Gastrocnemius medialis (tissue), 4 donors: ENCODE measurements around the gene PTH2. TPM values are rescaled to one million over a fixed set of nuclear protein-coding genes. Genes with fewer than 3 reads are reported as not detected.

Experiments used
- ATAC-seq, 2 donors: fragments of 150-250 bp; one replicate each; pipeline ENCODE4 v1.9.1; 2016
- DNase-seq, 2 donors: peaks; one replicate each; pipeline ENCODE4 v3.0.0-alpha.2; 2019
- H3K27ac ChIP-seq, 4 donors: fragments of 200-600 bp; sonication (generic); 1 replicate in 1 of 4; 2 replicates in 3 of 4; pipeline ENCODE4 v1.5.1; 2016 to 2018; ENCODE audit warnings: mild to moderate bottlenecking in 2 of 4, moderate library complexity in 1 of 4
- H3K27me3 ChIP-seq, 3 donors: fragments of 200-600 bp; sonication (generic) in 2 of 3; 1 replicate in 1 of 3; 2 replicates in 2 of 3; pipeline versions ENCODE4 v1.5.1 to v1.6.0; 2016 to 2019; ENCODE audit warnings: mild to moderate bottlenecking in 1 of 3, moderate library complexity in 1 of 3
- H3K36me3 ChIP-seq, 2 donors: fragments of 200-600 bp; sonication (generic) in 1 of 2; one replicate each; pipeline ENCODE4 v1.5.1; 2017 to 2018
- H3K4me1 ChIP-seq, 2 donors: fragments of 200-600 bp; sonication (generic) in 1 of 2; one replicate each; pipeline ENCODE4 v1.5.1; 2016 to 2017; ENCODE audit warnings: mild to moderate bottlenecking in 2 of 2
- H3K4me3 ChIP-seq, 4 donors: fragments of 200-600 bp; sonication (generic) in 3 of 4; 1 replicate in 1 of 4; 2 replicates in 3 of 4; pipeline ENCODE4 v1.5.1; 2016 to 2019; ENCODE audit warnings: mild to moderate bottlenecking in 2 of 4
- H3K9me3 ChIP-seq, 3 donors: fragments of 200-600 bp; sonication (generic) in 2 of 3; 1 replicate in 1 of 3; 2 replicates in 2 of 3; pipeline ENCODE4 v1.5.1; 2016 to 2019
- POLR2A ChIP-seq, 2 donors: fragments of 450-650 bp; IDR thresholded peaks; one replicate each; pipeline ENCODE4 v1.6.1; 2017; ENCODE audit warnings: antibody characterized with exemption in 2 of 2, mild to moderate bottlenecking in 2 of 2, moderate library complexity in 2 of 2
- in situ Hi-C, 4 donors: fragments of 200-750 bp; cut with MboI; loops; one replicate each; pipeline versions ENCODE4 v1.15.0 to v1.8.0; 2017; ENCODE audit warnings: low sequenced_read_pairs in 4 of 4
- intact Hi-C: fragments of 100-400 bp; cut with DNase I; formaldehyde crosslinking; loops from one replicate; pipeline ENCODE4 v1.15.1; 2023; ENCODE audit warnings: low total_unique reads
- total RNA-seq, 4 donors: library from RNA; depleted of rRNA; stranded (reverse); fragments of >200 nt; gene quantifications; one replicate each; pipeline versions ENCODE4 v1.1.0 to v1.2.3, GENCODE V29; 2016
- TF ChIP-seq, protein P1 (sequence below), 5 experiments: fragments of 450-650 bp in 3 of 5; fragments of 200-600 bp in 2 of 5; sonication (generic) in 2 of 5; IDR thresholded peaks in 4 of 5; conservative IDR thresholded peaks in 1 of 5; 1 replicate in 4 of 5; 2 replicates in 1 of 5; pipeline ENCODE4 v1.5.1; 2016 to 2019; ENCODE audit warnings: antibody characterized with exemption in 5 of 5, mild to moderate bottlenecking in 3 of 5, moderate library complexity in 3 of 5

The PTH2 gene
- total RNA-seq, 4 donors from 2014 or later, result not detected

DNA sequence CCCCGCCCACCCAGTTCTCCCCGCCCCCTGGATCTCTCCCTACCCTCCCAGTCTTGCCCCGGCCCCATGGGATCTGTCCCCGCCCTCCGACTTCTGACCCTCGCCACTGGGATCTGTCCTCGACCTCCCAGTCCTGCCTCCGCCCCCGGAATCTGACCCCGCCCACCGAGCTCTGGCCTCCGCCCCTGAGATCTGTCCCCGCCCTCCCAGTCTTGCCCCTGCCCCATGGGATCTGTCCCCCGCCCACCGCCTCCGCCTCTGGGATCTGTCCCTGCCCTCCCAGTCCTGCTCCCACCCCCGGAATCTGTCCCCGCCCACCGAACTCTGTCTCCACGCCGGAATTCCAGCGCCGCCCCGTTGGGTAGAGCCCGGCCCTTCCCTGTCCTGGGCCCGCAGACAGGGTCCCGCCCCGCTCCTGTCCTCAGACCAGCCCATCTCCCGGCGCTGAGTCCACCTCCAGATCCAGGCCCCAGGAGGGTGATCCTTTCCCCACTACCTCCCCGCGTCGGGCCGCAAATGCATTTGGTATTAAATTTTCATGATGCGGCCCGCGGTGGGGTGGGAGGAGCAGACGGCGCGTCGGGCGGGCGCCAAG is 19.6 kb upstream of the PTH2 start:
- DNase-seq (peak; percentile 88 to 89), ATAC-seq (peak; percentile 45 to 49)
- Histone ChIP-seq H3K4me1 (no peaks in the 10 kb centered on the region), H3K27ac (peak overlapping the region; percentile 73 to 85 (median 82)), H3K36me3 (peaks cover 0 to 6% of the 10 kb centered on the region in 2 donors), H3K4me3 (peak overlapping the region; percentile 61 to 99 (median 80)), H3K9me3 (no peaks in the 10 kb centered on the region), H3K27me3 (peaks cover 34 to 44% (median 43%) of the 10 kb centered on the region in 3 donors)
- TF ChIP-seq, protein P1, sequence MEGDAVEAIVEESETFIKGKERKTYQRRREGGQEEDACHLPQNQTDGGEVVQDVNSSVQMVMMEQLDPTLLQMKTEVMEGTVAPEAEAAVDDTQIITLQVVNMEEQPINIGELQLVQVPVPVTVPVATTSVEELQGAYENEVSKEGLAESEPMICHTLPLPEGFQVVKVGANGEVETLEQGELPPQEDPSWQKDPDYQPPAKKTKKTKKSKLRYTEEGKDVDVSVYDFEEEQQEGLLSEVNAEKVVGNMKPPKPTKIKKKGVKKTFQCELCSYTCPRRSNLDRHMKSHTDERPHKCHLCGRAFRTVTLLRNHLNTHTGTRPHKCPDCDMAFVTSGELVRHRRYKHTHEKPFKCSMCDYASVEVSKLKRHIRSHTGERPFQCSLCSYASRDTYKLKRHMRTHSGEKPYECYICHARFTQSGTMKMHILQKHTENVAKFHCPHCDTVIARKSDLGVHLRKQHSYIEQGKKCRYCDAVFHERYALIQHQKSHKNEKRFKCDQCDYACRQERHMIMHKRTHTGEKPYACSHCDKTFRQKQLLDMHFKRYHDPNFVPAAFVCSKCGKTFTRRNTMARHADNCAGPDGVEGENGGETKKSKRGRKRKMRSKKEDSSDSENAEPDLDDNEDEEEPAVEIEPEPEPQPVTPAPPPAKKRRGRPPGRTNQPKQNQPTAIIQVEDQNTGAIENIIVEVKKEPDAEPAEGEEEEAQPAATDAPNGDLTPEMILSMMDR (IDR thresholded peaks at IDR 0.05 in 4 of 5, conservative IDR thresholded peaks at IDR 0.05 in 1 of 5), result no peak
- no peak for TF ChIP-seq POLR2A (IDR thresholded peaks at IDR 0.05)
- in situ Hi-C loops (loop anchor here (5.0 to 10.0 kb wide), 4 partner anchors 48 to 218 kb away; partner anchors contain the start of gene KASH5 (in 1 of the 4)), intact Hi-C loops (loop anchor here (1.0 to 2.0 kb wide), 5 partner anchors 21 to 217 kb away; partner anchors contain the start of genes DKKL1 and TEAD2)

DNA sequence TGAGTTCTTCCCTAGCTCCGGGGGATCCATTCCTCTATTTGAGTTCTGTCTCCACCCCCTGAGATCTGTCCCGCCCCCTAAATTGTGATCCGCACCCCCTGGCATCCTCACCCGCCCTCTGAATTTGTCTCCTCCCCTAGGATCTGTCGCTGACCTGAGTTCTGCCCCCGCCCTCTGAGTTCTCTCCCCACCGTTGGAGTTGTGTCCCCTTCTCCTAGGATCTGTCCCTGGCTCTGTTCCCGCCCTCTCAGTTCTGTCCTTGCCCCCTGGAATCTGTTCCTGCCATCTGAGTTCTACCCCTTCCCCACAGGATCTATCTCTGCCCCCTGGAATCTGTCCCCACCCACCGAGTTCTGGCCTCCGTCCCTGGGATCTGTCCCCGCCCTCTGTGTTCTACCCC is 19.1 kb upstream of the PTH2 start:
- Histone ChIP-seq H3K36me3 (peaks cover 0 to 6% of the 10 kb centered on the region in 2 donors), H3K9me3 (no peaks in the 10 kb centered on the region), H3K4me1 (no peaks in the 10 kb centered on the region), H3K27me3 (peaks cover 38 to 48% (median 48%) of the 10 kb centered on the region in 3 donors), H3K27ac (peak overlapping the region; percentile 65 to 85 (median 82)), H3K4me3 (peak overlapping the region; percentile 61 to 99 (median 80))
- in situ Hi-C loops (loop anchor here (5.0 to 10.0 kb wide), 4 partner anchors 48 to 218 kb away; partner anchors contain the start of gene KASH5 (in 1 of the 4)), intact Hi-C loops (loop anchor here (2.0 kb wide), 1 partner anchor 80 kb away; the partner anchor contains the start of genes DKKL1 and TEAD2)
- DNase-seq (peak; percentile 49 to 67), ATAC-seq (peak in 1 of 2 donors; percentile 3)
- TF ChIP-seq, protein P1 (IDR thresholded peaks at IDR 0.05 in 4 of 5, conservative IDR thresholded peaks at IDR 0.05 in 1 of 5), result no peak
- no peak for TF ChIP-seq POLR2A (IDR thresholded peaks at IDR 0.05)

DNA sequence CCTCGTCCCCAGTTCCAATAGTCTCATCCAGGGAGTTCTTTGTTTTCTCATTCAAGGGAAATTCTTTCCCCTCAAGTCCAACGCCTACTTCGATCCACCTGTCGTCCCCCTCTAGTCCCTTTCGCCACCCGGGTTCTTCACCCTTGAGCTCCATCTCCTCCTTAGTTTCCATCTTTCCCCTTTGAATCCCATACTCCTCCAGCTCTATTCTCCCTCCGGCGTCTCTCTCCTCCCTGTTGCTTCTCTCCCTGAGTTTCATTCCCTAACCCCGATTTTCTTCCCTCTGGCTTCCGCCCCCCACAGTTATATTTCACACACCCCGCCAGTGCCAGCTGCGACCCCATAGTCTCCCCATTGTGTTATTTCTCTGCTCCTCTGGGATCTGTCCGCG is 18.7 kb upstream of the PTH2 start:
- H3K27ac ChIP-seq, result peak overlapping the region; percentile 65 to 85 (median 82)
- H3K4me1 ChIP-seq, result no peaks in the 10 kb centered on the region
- intact Hi-C loops, result loop anchor here (2.0 kb wide), 1 partner anchor 79 kb away; the partner anchor contains the start of genes DKKL1 and TEAD2
- H3K9me3 ChIP-seq, result no peaks in the 10 kb centered on the region
- TF ChIP-seq POLR2A (IDR thresholded peaks at IDR 0.05), result peak in 1 of 2 donors; percentile 37
- TF ChIP-seq, protein P1 (IDR thresholded peaks at IDR 0.05 in 4 of 5, conservative IDR thresholded peaks at IDR 0.05 in 1 of 5), result no peak
- peaks cover 42 to 52% (median 52%) of the 10 kb centered on the region in 3 donors for H3K27me3 ChIP-seq
- H3K4me3 ChIP-seq, result peak overlapping the region; percentile 61 to 99 (median 80)
- peaks cover 0 to 6% of the 10 kb centered on the region in 2 donors for H3K36me3 ChIP-seq
- in situ Hi-C loops, result loop anchor here (5.0 to 10.0 kb wide), 4 partner anchors 47 to 217 kb away; partner anchors contain the start of gene KASH5 (in 1 of the 4)
- no peak for ATAC-seq
- no peak for DNase-seq

DNA sequence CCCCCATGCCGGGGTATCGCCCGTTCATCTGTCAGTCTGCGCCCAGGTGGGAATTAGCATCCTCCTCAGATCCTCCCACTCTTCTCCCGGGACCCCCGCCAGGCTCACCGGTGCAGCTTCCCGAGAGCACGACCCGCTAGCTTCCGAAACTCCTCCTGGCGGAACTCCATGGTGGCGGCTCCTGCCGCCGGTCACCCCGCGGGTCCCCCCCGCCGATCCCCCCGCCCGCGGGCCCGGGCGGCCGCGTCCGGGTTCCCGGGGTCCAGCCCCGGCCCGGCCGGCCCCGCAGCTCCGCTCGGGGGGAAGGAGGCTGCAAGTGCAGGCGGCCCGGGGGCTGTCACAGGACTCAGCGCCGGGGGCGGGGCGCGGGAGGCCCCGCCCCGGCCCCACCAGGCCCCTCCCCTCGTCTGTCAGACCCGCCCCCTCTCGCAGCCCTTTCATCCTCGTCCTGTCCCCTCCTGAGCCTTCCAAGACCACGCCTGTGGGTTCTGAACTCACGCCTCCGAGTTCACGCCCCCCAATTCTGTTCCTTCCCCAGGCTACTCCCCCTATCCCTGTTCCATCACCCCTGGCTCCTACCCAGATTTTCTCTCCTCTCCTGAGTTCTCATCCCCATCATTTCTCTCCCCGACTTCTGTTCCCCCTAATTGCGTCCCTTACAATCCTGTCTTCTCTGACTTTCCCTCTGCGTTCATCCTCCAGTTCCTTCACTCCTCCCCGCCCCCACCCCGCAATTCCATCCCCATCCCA is 18.1 kb upstream of the PTH2 start, which contains the start of gene SLC17A7:
SLC17A7 (minus strand) TSS at position 318 of the 750 bp plus-strand sequence; CDS start at position 170, 148 bp downstream.
- ATAC-seq (peak in 1 of 2 donors; percentile 5), DNase-seq (peak; percentile 48 to 72)
- H3K36me3 ChIP-seq, result peaks cover 0 to 4% of the 10 kb centered on the region in 2 donors
- peak in 1 of 2 donors; percentile 27 for TF ChIP-seq POLR2A (IDR thresholded peaks at IDR 0.05)
- TF ChIP-seq, protein P1 (IDR thresholded peaks at IDR 0.05 in 4 of 5, conservative IDR thresholded peaks at IDR 0.05 in 1 of 5), result no peak
- H3K9me3 ChIP-seq, result no peaks in the 10 kb centered on the region
- intact Hi-C loops (no loop called here), in situ Hi-C loops (loop anchor here (5.0 to 10.0 kb wide), 4 partner anchors 47 to 217 kb away; partner anchors contain the start of gene KASH5 (in 1 of the 4))
- peaks cover 47 to 57% (median 57%) of the 10 kb centered on the region in 3 donors for H3K27me3 ChIP-seq
- H3K4me3 ChIP-seq, result peak within 1 kb of the TSS; percentile 61 to 99 (median 80)
- H3K27ac ChIP-seq, result peak within 1 kb of the TSS; percentile 65 to 85 (median 82)
- no peaks in the 10 kb centered on the region for H3K4me1 ChIP-seq
